Memory B cell (primary cell): Measurements from ENCODE around the gene CST7.

Experiments
- ATAC-seq: fragments of 150-1000 bp; cut with Tn5 transposase; 2 replicates; pipeline ENCODE4 v1.10.0; 2021; ENCODE audit warnings: low read depth, mild to moderate bottlenecking, moderate library complexity
- DNase-seq, 2 donors: peaks; one replicate each; pipeline ENCODE4 v3.0.0; 2022; ENCODE audit warnings: low spot score in 2 of 2
- H3K27ac Mint-ChIP-seq: one replicate; pipeline ENCODE4 v1.8.0; 2022; ENCODE audit warnings: mild to moderate bottlenecking, moderate library complexity, mixed read lengths
- H3K27me3 Mint-ChIP-seq: one replicate; pipeline ENCODE4 v1.8.0; 2022; ENCODE audit warnings: mixed read lengths
- H3K36me3 Mint-ChIP-seq: one replicate; pipeline ENCODE4 v1.8.0; 2022; ENCODE audit warnings: mild to moderate bottlenecking, mixed read lengths
- H3K4me1 Mint-ChIP-seq: one replicate; pipeline ENCODE4 v1.8.0; 2022; ENCODE audit warnings: mixed read lengths
- H3K4me3 Mint-ChIP-seq: one replicate; pipeline ENCODE4 v1.8.0; 2022; ENCODE audit warnings: mild to moderate bottlenecking, moderate library complexity, mixed read lengths
- H3K9me3 Mint-ChIP-seq: one replicate; pipeline ENCODE4 v1.8.0; 2022; ENCODE audit warnings: mixed read lengths

The CST7 gene

GRCh38 chr20:24960302-24960801 lies 11.3 kb downstream of the CST7 start:
- ATAC-seq (no peak), DNase-seq (no peak)
- Mint-ChIP-seq H3K4me3 (no peak overlapping the region), H3K36me3 (peaks cover 30% of the 10 kb centered on the region), H3K4me1 (peaks cover 3% of the 10 kb centered on the region), H3K27ac (no peak overlapping the region), H3K27me3 (no peaks in the 10 kb centered on the region), H3K9me3 (no peaks in the 10 kb centered on the region)

GRCh38 chr20:24960861-24961260 lies 11.8 kb downstream of the CST7 start:
- no peak overlapping the region for H3K4me3 Mint-ChIP-seq
- H3K4me1 Mint-ChIP-seq, result no peaks in the 10 kb centered on the region
- H3K36me3 Mint-ChIP-seq, result peaks cover 34% of the 10 kb centered on the region

GRCh38 chr20:24961384-24962181 lies 12.5 kb downstream of the CST7 start:
- H3K27me3 Mint-ChIP-seq, result no peaks in the 10 kb centered on the region
- ATAC-seq (no peak), DNase-seq (no peak)
- H3K4me1 Mint-ChIP-seq, result no peaks in the 10 kb centered on the region
- no peaks in the 10 kb centered on the region for H3K9me3 Mint-ChIP-seq
- peaks cover 35% of the 10 kb centered on the region for H3K36me3 Mint-ChIP-seq
- H3K4me3 Mint-ChIP-seq, result no peak overlapping the region
- H3K27ac Mint-ChIP-seq, result peak overlapping the region; percentile 41

More at GRCh38 chr20:24960861-24961260, 11.8 kb downstream of the CST7 start:
- Mint-ChIP-seq H3K9me3 (no peaks in the 10 kb centered on the region), H3K27me3 (no peaks in the 10 kb centered on the region), H3K27ac (no peak overlapping the region)
- ATAC-seq (no peak), DNase-seq (no peak)

- Mint-ChIP-seq H3K27me3 (no peaks in the 10 kb centered on the region), H3K4me1 (no peaks in the 10 kb centered on the region), H3K36me3 (peaks cover 35% of the 10 kb centered on the region), H3K9me3 (no peaks in the 10 kb centered on the region), H3K27ac (no peak overlapping the region), H3K4me3 (no peak overlapping the region)
- no peak for DNase-seq
- ATAC-seq, result no peak
Measured at GRCh38 chr20:24962182-24962492, 13.1 kb downstream of the CST7 start.

- Mint-ChIP-seq H3K4me1 (no peaks in the 10 kb centered on the region), H3K27me3 (no peaks in the 10 kb centered on the region), H3K9me3 (no peaks in the 10 kb centered on the region), H3K36me3 (peaks cover 38% of the 10 kb centered on the region), H3K27ac (no peak overlapping the region), H3K4me3 (no peak overlapping the region)
- DNase-seq (no peak), ATAC-seq (no peak)
Measured at GRCh38 chr20:24962510-24962909, 13.4 kb downstream of the CST7 start.

- H3K9me3 Mint-ChIP-seq, result no peaks in the 10 kb centered on the region
- no peak for ATAC-seq
- no peaks in the 10 kb centered on the region for H3K27me3 Mint-ChIP-seq
- H3K27ac Mint-ChIP-seq, result no peak overlapping the region
- H3K4me1 Mint-ChIP-seq, result no peaks in the 10 kb centered on the region
- peaks cover 46% of the 10 kb centered on the region for H3K36me3 Mint-ChIP-seq
- no peak for DNase-seq
- H3K4me3 Mint-ChIP-seq, result no peak overlapping the region
Measured at GRCh38 chr20:24963672-24964505, 14.8 kb downstream of the CST7 start.

- H3K9me3 Mint-ChIP-seq, result no peaks in the 10 kb centered on the region
- peaks cover 49% of the 10 kb centered on the region for H3K36me3 Mint-ChIP-seq
- H3K4me3 Mint-ChIP-seq, result no peak overlapping the region
- peak overlapping the region; percentile 7 for H3K27ac Mint-ChIP-seq
- H3K27me3 Mint-ChIP-seq, result no peaks in the 10 kb centered on the region
- ATAC-seq (no peak), DNase-seq (no peak)
- no peaks in the 10 kb centered on the region for H3K4me1 Mint-ChIP-seq
Measured at GRCh38 chr20:24964506-24964840, 15.4 kb downstream of the CST7 start.

- no peaks in the 10 kb centered on the region for H3K4me1 Mint-ChIP-seq
Measured at GRCh38 chr20:24965065-24965919, 16.2 kb downstream of the CST7 start.

GRCh38 chr20:24966317-24967012 lies 17.4 kb downstream of the CST7 start:
- Mint-ChIP-seq H3K4me3 (no peak overlapping the region), H3K4me1 (no peaks in the 10 kb centered on the region), H3K27me3 (no peaks in the 10 kb centered on the region), H3K36me3 (peaks cover 53% of the 10 kb centered on the region), H3K27ac (no peak overlapping the region), H3K9me3 (no peaks in the 10 kb centered on the region)
- no peak for DNase-seq
- ATAC-seq, result no peak

More at GRCh38 chr20:24965065-24965919, 16.2 kb downstream of the CST7 start:
- Mint-ChIP-seq H3K27me3 (no peaks in the 10 kb centered on the region), H3K9me3 (no peaks in the 10 kb centered on the region), H3K27ac (peak overlapping the region; percentile 7), H3K4me3 (no peak overlapping the region), H3K36me3 (peaks cover 51% of the 10 kb centered on the region)
- ATAC-seq (no peak), DNase-seq (no peak)

GRCh38 chr20:24968278-24968800 lies 19.3 kb downstream of the CST7 start:
- H3K4me1 Mint-ChIP-seq, result no peaks in the 10 kb centered on the region
- H3K27ac Mint-ChIP-seq, result no peak overlapping the region
- H3K9me3 Mint-ChIP-seq, result no peaks in the 10 kb centered on the region
- H3K4me3 Mint-ChIP-seq, result no peak overlapping the region
- DNase-seq (no peak), ATAC-seq (no peak)
- H3K36me3 Mint-ChIP-seq, result peaks cover 46% of the 10 kb centered on the region
- no peaks in the 10 kb centered on the region for H3K27me3 Mint-ChIP-seq

- H3K4me1 Mint-ChIP-seq, result no peaks in the 10 kb centered on the region
- H3K27ac Mint-ChIP-seq, result no peak overlapping the region
- no peak overlapping the region for H3K4me3 Mint-ChIP-seq
- no peaks in the 10 kb centered on the region for H3K27me3 Mint-ChIP-seq
- no peak for DNase-seq
- H3K36me3 Mint-ChIP-seq, result peaks cover 46% of the 10 kb centered on the region
- ATAC-seq, result no peak
- H3K9me3 Mint-ChIP-seq, result no peaks in the 10 kb centered on the region
Measured at GRCh38 chr20:24969186-24970029, 20.3 kb downstream of the CST7 start.

- H3K27me3 Mint-ChIP-seq, result no peaks in the 10 kb centered on the region
- H3K9me3 Mint-ChIP-seq, result no peaks in the 10 kb centered on the region
- H3K4me3 Mint-ChIP-seq, result no peak overlapping the region
- peaks cover 47% of the 10 kb centered on the region for H3K36me3 Mint-ChIP-seq
- H3K27ac Mint-ChIP-seq, result peak overlapping the region; percentile 28
- ATAC-seq (no peak), DNase-seq (no peak)
- no peaks in the 10 kb centered on the region for H3K4me1 Mint-ChIP-seq
Measured at GRCh38 chr20:24970030-24970553, 21.0 kb downstream of the CST7 start.
